HG02571 (cell line): ENCODE measurements around the gene RBM10.

Source experiments
- ATAC-seq: cut with Tn5 transposase; IDR thresholded peaks from one replicate; pipeline ENCODE4 v1.9.1; 2021; ENCODE audit warnings: mild to moderate bottlenecking, moderate library complexity; ENCODE audit not compliant: unreplicated experiment

Gene RBM10

DNA sequence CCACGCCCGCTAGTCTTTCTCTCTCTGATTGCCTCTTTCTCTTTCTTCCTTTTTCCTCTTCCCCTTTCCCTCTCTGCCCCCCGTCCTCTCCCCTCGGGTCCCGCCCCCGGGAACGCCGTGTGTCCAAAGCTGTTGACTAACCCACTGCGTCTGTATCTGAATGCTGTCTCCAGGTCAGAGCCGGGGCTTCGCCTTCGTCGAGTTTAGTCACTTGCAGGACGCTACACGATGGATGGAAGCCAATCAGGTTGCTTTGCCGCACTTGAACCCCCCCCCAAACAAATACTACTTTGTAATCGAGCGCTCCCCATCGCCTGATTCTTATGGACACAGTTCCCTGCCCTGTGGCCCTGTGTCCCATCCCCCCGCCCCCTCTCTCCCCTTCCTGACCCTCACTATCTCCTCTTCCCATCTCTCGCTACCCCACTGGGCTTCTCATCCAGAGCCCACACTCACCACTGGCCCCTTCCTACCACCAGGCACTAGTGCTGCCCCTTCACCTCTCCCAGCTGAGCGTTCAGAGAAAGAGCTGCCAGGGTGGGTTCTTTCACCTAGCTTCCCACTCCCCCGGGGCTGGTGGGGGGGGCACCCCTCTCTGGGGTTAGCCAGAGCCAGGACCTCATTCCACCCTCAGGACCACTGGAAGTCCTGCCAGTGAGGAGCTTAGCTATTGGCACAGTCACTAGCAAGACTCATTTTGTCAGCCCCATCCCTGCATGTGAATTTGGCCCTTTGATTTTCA lies 30.0 kb downstream of the RBM10 start:
- no peak for ATAC-seq

DNA sequence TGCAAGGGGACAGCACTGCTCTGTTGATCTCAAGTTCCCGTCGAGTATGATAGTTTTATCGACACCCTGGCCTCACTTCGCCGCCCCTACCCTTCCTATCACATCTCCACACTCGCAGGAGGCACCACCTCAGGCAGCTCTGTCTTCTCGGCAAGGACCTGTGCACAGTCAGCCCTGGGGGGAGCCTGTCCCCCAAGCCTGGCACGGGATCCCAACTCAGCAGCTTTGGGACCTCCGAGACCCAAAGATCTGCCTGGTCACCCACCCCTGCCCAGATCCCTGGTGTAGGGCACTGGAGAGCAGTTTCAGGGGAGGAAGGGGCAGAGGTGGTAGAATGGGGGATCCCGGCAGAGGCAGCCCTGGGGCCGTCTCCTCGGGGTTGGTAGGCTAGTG lies 30.6 kb downstream of the RBM10 start:
- no peak for ATAC-seq

DNA sequence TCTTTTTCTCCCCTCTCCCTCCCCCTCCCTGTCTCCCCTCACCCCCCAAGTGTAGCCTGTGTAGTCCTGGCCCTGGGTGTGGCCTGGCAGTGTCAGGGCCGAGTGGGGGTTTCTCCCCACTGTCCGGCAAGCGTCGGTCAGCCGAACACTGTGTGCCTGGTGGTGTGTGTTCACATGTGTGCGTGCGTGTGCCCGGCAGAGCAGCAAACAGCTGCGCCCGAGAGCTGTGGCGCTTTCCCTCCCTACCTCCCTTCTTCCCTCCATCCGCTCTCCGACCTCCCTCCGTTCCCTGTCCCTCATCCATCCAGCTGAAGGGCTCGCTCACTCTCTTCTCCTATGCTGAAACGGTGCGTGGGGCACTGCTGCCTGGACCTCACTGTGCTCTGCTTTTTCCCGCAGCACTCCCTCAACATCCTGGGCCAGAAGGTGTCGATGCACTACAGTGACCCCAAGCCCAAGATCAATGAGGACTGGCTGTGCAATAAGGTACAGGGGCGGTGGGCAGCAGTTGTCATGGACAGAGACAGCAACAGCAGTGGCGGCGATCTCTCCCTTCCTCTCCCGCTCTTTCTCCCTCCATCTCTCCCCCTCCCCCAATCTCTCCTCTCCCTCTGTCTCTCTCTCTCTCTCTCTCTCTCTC lies 31.2 kb downstream of the RBM10 start:
- no peak for ATAC-seq

DNA sequence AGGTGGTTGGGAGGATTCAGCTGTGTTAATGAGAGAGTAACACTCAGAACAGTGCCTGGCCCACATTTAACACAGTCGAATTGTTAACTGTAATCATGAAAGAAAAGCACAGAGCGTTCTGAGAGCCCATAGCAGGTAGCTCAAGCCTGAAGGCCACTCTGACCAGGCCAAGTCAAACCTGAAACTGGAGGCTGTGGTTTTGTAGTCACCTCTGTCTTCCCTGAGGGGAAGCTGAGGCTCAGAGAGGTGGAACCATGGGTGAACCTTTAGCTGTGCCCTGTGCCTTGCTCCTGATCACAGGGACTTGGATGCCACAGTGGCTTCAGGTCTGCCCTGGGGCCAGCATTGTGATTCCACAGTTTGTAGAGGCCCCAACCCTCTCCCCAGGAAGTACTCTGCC lies 32.1 kb downstream of the RBM10 start:
- no peak for ATAC-seq

DNA sequence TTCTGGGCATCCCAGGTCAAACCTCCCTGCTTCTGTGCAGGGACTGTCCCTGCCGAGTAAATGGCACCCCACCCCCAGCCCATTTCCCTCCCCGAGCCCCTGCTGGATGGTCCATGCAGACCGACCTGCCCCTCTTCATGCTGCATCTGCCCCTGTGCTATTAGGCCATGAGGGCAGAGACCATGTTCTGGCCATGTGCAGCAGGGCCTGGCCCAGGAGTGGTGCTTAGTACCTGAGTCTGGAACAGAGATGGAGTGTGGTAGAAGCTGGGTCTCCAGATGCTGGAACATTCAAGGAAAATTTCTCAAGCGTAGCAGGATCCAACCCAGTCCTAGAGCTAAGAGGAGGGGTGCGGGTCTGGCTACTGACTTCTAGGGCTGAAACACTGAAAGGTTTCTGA lies 33.3 kb downstream of the RBM10 start:
- no peak for ATAC-seq

DNA sequence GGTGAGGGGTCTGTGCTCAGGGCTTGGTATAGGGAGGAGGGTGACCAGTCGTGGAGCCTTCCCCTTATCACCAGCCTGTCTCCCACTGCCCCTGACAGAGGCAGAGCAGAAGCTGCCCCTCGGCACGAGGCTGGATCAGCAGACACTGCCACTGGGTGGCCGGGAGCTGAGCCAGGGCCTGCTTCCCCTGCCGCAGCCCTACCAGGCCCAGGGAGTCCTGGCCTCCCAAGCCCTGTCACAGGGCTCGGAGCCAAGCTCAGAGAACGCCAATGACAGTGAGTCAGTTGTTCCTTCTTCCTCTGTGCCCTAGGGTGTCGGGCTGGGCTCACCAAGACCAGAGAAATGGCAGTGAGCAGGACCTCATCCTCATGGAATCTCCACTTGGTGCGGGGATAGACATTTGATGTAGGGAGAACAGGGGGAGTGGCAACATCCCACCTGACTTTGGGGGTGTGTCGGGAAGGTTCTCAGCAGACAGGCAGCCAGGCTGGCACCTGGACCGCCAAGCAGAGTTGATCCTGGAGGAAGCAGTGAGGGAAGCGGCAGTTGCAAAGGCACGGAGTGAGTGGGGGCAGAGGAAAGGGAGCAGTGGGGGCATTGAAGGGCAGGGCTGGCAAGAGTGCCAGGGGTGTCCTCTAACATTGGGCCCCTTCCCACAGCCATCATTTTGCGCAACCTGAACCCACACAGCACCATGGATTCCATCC lies 34.4 kb downstream of the RBM10 start:
- no peak for ATAC-seq

DNA sequence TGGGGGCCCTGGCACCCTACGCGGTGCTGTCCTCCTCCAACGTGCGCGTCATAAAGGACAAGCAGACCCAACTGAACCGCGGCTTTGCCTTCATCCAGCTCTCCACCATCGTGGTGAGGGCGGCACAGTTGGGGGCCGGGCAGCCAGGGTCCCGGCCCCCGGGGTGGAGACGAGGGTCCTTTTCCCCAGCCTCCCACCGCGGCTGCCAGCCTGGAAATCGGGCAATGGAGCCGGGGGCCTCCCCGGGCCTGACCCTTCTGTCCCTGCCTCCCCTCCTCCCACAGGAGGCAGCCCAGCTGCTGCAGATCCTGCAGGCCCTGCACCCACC lies 34.9 kb downstream of the RBM10 start:
- ATAC-seq: no peak

DNA sequence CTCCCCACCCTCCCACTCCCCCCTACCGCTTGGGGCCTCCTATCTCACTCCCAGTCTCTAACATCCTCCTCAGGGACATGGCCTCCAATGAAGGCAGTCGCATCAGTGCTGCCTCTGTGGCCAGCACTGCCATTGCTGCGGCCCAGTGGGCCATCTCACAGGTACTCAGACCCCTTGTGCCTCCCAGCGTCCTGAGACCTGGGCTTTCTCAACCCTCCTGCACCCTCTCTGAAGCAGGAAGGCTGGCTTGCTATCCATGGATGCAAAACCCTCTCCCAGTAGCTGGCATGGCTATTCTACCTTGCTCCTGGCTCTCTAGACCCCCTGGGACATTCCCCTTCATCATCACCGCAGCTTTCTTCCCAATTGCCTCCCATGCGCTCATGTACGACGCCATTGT lies 35.3 kb downstream of the RBM10 start:
- ATAC-seq: no peak

DNA sequence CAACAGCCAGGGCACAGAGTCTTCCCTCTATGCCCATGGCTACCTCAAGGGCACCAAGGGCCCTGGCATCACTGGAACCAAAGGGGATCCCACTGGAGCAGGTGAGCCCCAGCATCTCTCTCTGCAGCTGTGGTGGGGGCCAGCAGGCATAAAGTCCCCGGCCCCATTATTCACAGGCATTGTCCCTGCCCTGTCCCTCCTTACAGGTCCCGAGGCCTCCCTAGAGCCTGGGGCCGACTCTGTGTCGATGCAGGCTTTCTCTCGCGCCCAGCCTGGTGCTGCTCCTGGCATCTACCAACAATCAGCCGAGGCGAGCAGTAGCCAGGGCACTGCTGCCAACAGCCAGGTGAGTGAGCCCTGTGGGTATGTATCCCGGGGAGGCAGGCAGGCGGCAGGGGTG lies 36.3 kb downstream of the RBM10 start:
- ATAC-seq: no peak

DNA sequence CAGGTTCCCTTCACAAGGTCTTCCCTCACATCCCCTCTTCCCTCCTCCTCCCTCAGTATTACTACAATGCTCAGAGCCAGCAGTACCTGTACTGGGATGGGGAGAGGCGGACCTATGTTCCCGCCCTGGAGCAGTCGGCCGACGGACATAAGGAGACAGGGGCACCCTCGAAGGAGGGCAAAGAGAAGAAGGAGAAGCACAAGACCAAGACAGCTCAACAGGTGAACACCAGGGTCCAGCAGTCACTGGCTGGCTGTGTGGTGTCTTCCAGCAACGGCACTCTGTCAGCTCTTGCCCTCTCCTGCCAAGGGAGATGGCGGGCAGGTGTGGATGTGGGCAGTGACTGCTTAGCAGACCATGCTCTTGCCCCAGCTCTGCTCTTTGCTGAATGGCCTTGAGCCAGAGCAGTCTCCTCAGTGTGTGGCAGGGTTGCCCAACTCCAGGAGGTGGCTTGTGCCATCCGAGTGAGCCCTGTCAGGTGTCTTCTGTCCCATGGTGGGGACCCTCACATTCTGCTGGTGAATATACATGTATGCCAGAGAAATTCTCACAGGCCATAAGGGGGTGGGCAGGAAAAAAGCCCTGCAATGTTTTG lies 37.2 kb downstream of the RBM10 start:
- ATAC-seq: no peak

DNA sequence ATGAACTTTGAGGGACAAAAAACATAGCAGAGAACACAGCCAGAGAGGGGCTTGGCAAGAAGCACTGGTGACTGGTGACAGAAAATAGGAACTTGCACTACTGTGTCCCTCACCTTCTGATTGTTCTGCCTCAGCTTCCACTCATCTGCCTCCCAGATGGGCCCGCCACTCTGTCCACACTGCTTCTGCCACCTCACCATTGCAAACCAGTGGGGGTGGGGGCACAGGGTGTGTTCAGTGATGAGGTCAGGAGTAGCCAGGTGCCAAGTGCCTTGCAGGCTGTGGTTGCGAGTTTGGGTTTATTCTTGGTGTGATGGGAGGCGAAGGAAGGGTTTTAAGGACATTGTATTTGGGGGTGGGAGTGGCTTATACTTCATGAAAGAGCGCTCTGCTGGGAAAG lies 39.5 kb downstream of the RBM10 start:
- ATAC-seq: no peak

DNA sequence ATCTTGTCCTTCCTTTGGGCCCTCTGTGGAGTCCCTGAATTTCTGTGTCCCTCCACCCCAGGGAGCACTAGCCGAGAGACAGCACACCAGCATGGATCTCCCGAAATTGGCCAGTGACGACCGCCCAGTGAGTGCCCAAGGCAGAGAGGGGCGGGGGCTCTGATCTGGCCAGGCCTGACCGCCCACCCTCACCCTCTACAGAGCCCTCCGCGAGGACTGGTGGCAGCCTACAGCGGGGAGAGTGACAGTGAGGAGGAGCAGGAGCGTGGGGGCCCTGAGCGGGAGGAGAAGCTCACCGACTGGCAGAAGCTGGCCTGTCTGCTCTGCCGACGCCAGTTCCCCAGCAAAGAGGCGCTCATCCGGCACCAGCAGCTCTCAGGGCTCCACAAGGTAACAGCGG lies 40.2 kb downstream of the RBM10 start:
- ATAC-seq: no peak

DNA sequence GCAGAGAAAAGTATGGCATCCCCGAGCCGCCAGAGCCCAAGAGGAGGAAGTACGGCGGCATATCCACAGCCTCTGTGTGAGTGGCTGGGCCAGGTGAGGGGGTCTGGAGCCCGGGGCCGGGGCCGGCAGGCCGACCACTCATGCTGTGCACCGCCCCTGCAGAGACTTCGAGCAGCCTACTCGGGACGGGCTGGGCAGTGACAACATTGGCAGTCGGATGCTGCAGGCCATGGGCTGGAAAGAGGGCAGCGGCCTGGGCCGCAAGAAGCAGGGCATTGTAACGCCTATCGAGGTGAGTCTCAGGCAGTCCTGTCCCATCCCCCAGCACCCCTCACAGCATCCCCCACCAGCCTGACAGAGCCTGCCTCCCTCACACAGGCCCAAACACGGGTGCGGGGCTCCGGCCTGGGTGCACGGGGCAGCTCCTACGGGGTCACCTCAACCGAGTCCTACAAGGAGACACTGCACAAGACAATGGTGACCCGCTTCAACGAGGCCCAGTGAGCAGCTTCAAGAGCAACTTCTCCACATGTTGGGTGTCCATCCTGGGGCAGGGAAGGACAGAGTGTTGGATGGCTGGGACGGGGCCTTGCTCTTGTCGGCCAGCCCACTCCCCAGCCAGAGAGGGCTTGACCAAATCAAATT lies 41.2 kb downstream of the RBM10 start:
- ATAC-seq: no peak

DNA sequence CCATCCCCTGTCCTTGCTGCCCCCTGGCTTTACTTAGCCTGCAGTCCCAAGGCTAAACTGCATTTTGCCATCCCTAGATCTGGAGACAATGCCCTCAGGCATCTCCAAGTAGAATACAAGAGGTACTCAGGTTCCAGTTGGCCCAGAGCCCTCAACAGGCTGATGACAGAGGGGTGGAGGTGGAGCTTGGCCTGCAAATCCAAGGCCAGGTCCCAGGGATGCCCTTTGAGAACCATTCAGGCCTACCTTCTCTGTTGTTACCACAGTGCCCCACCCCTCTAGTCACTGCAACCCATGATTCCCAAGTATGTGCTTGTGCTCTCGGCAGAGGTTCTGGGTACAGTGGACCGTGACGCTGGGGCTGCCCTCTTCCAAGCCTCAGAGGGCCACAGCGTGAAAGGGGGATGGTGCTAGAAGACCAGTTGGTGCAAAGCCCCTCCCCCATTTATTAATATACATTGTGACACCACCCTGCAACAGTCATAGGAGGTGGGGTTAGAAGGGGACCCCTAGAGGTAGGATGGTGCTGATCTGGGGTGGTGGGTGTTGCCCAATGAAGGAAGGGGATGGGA lies 42.2 kb downstream of the RBM10 start:
- ATAC-seq: no peak

DNA sequence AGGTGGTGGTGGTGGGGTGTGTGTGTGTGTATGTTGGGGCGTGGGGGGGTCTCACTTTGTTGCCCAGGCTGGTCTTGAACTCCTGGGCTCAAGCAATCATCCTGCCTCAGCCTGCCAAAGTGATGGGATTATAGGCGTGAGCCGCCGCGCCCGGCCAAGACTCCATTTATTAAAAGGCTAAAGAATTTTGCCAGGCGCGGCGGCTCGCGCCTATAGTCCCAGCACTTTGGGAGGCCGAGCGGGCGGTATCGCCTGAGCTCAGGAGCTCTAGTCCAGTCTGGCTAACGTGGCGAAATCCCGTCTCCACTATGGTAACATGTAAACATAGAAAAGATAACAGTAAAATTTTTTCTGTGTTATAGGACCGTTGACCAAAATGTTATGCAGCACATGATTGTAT lies 44.9 kb downstream of the RBM10 start:
- ATAC-seq: no peak

DNA sequence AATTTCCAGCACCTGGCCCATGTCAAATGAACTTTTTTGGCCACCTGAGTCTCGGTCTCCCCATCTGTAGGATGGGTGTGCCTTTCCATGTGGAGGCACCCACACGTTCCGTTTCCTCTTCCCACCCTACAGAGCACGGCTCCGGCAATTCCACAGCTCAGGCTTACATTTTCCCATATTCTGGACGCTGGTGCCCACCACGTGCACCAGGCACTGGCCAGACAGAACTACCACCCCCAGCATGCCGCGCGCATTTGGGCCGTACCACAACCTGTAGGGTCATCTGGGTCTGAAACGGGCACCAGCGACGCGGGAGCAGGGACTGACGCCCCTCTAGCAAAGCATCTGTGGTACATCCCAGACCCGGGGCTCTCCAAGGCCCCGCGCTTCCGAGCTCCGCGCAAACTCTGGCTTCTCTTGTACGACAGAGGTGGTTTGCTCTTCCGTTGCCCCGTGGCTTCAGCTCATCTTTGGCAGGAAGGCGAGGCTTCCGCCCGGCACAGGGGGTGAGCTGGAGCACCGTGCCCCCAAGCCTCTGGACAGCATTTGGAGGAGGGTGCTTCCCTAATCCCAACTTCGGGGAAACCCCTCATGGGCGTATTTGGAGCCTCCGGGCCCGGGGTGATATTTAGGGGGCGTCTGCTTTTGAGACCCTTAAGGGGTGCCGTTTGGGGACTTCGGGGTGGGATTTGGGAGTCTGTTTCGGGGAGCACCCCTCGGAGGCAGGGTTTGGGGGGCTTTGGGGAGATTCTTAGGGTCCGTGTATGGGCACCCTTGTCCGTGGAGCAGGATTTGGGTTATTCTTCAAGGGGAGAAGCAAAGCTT lies 45.6 kb downstream of the RBM10 start:
- peak; percentile 58 for ATAC-seq

DNA sequence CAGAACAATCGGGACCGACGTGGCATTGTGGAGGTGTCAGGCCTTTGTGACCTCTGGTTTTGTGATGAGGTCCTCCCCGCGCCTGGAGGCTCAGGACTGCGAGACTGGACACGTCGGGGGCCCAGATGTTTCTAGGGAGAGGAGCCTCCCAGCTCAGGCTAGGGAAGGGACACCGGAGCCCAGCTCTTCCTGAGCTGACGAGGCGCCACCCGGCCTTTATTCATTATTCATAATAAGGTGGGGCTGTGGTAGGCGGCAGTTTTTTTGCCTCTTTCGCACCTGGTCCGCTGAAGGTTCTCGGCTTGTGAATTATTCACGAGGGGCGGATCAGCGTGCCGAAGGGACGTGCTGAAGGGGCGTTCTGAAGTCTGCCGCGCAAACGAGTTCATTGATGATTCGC lies 46.3 kb downstream of the RBM10 start:
- no peak for ATAC-seq

DNA sequence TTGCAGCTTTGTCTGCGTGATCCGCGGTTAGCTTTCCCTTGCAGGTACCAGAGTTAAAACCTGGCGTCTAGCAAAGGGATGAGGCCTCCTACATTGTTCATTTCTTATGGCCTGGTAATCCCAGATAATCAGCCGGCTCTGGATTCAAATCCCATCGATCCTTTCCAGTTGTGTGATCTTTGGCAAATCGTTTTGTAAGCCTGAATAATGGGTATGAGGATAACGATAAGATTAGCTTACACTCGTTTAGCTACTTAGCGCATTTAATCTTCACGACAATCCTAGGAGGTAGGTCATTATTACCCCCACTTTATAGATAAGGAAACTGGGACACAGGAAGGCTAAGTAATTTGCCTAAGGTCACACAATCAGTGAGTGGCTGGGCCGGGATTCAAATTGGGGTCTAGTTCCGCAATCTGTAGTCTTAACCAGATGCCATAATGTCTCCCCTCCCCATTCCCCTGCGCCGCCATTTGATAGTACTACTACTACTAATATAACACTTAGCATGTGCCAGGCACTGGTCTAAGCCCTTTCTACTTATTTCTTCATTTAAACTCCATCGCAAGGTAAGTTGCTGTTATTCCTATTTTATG lies 46.9 kb downstream of the RBM10 start:
- no peak for ATAC-seq

DNA sequence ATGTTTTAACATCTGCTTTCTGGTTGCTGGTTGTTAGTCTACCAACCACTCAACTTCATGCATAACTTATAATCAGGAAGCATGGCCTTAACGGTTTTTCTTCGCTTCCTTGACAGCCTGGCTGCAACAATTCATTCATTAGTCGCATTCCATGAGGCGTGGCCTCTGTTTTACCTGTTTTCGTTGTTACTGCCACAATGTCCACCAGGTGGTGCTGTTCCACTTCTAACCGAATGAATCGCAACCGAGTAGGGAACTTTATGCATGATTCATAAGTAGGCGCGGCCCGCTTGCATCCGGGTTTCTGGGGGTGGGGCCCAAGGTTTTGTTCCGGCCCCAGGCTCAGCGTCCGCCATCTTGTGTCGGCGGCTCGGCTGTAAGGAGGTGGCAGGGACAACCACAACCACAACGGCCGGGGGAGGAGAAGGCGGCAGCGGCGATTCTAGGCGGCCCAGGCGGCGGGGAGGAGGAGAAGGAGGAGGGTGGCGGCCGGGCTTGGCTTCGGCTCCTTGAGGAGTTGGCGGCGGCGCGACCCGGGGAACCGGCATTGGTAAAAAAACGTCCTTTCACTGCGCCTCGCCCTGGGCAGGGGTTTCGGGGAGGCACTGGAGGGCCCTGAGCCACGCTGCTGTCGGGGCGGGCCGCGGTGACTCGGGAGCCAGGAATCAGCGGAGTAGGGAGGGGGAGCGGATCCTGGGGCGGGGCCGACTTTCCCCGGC lies 48.6 kb downstream of the RBM10 start, which contains the start of gene UBA1:
TSS of gene UBA1 (plus strand) at position 355 of the 719 bp plus-strand sequence. CDS start 4,974 bp downstream, outside the sequence.
- ATAC-seq: peak; percentile 82
